UCSD-AML1 (cell line): ENCODE measurements around the gene ZPBP2.
"Not testable (repeated sequence)": the region's sequence is repeated elsewhere in the genome, so short reads cannot be mapped to it uniquely, and the experiment has no call there.

Experiments
- DNase-seq: peaks from one replicate; lab custom pipeline; 2025; ENCODE audit not compliant: unreplicated experiment; lab: John Stamatoyannopoulos, UW

Gene ZPBP2

GRCh38 chr17:39854909-39855308 lies 13.1 kb upstream of the ZPBP2 start:
- no peak for DNase-seq

- not testable (repeated sequence) for DNase-seq
These were observed 11.9 kb upstream of the ZPBP2 start for GRCh38 chr17:39855911-39856649.

- no peak for DNase-seq
These were observed 6.8 kb upstream of the ZPBP2 start for GRCh38 chr17:39861235-39861634.

- DNase-seq = no peak
These were observed 4.6 kb upstream of the ZPBP2 start for GRCh38 chr17:39863244-39863917.

- DNase-seq = peak; percentile 45
These were observed 3.9 kb upstream of the ZPBP2 start, which contains the start of gene IKZF3 for GRCh38 chr17:39863918-39864746. IKZF3 (minus strand) TSS chr17:39864312; CDS start chr17:39864126, 186 bp downstream.

GRCh38 chr17:39866013-39866730 lies 1.8 kb upstream of the ZPBP2 start:
- DNase-seq = no peak

- DNase-seq = no peak
These were observed 720 bp upstream of the ZPBP2 start for GRCh38 chr17:39867084-39867879.

GRCh38 chr17:39868554-39868942 lies 546 bp downstream of the ZPBP2 start:
- no peak for DNase-seq

GRCh38 chr17:39870776-39871175 lies 2.8 kb downstream of the ZPBP2 start:
- no peak for DNase-seq

- DNase-seq = no peak
These were observed 3.8 kb downstream of the ZPBP2 start for GRCh38 chr17:39871801-39872200.

GRCh38 chr17:39872751-39873150 lies 4.7 kb downstream of the ZPBP2 start:
- DNase-seq = no peak

- DNase-seq = not testable (repeated sequence)
These were observed 18.1 kb downstream of the ZPBP2 start for GRCh38 chr17:39886102-39886501.

GRCh38 chr17:39887078-39887477 lies 19.1 kb downstream of the ZPBP2 start:
- DNase-seq = no peak

- no peak for DNase-seq
These were observed 21.2 kb downstream of the ZPBP2 start for GRCh38 chr17:39889200-39889599.

- DNase-seq = no peak
These were observed 26.8 kb downstream of the ZPBP2 start for GRCh38 chr17:39894681-39895376.

GRCh38 chr17:39898088-39898487 lies 30.1 kb downstream of the ZPBP2 start:
- no peak for DNase-seq

GRCh38 chr17:39899215-39899614 lies 31.2 kb downstream of the ZPBP2 start:
- DNase-seq = no peak

- not testable (repeated sequence) for DNase-seq
These were observed 34.0 kb downstream of the ZPBP2 start for GRCh38 chr17:39902027-39902426.

- DNase-seq = no peak
These were observed 35.3 kb downstream of the ZPBP2 start for GRCh38 chr17:39903158-39903884.
